A673 (cell line): ENCODE measurements around the gene SMIM15.

Experiments
- EZH2 ChIP-seq: fragments of 200-600 bp; sonication (generic); IDR thresholded peaks from 2 replicates; pipeline ENCODE4 v1.6.1; 2017; ENCODE audit warnings: borderline replicate concordance, low read depth, mild to moderate bottlenecking, mixed read lengths, antibody characterized with exemption, low read length; ENCODE audit not compliant: poor library complexity, severe bottlenecking
- TF ChIP-seq, protein P1 (sequence below): fragments of 300-800, 200-600 bp; sonication (generic); conservative IDR thresholded peaks from 2 replicates; pipeline ENCODE4 v1.5.1; 2017; ENCODE audit warnings: low read depth, mild to moderate bottlenecking, antibody characterized with exemption, low read length, moderate library complexity, mixed read lengths

DNA sequence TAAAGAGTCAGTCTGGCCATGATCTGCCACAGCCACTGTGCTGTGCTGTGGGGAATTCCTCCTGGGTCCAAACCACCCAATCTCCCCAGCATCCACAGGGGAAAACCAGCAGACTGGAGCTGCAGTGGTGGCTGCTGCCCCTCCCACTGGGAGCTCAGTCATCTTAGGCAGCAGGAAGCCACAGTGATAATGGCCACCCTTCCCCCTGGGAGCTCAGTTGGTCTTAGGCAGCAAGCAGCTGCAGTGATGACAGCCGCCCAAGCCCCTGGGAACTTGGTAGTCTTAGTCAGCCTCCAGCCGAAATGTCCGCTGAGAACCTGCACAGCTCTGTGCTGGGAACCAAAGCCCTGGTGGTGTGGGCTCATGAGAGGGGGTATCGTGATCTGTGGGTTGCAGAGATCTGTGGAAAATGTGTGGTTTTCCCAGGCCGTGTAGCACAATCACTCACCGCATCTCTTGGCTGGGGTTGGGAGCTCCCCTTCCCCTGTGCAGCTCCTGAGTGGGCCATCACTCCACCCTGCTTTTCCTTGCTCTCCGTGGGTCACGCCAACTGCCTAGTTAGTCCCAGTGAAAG, 38.4 kb upstream of the SMIM15 start:
- TF ChIP-seq, protein P1, sequence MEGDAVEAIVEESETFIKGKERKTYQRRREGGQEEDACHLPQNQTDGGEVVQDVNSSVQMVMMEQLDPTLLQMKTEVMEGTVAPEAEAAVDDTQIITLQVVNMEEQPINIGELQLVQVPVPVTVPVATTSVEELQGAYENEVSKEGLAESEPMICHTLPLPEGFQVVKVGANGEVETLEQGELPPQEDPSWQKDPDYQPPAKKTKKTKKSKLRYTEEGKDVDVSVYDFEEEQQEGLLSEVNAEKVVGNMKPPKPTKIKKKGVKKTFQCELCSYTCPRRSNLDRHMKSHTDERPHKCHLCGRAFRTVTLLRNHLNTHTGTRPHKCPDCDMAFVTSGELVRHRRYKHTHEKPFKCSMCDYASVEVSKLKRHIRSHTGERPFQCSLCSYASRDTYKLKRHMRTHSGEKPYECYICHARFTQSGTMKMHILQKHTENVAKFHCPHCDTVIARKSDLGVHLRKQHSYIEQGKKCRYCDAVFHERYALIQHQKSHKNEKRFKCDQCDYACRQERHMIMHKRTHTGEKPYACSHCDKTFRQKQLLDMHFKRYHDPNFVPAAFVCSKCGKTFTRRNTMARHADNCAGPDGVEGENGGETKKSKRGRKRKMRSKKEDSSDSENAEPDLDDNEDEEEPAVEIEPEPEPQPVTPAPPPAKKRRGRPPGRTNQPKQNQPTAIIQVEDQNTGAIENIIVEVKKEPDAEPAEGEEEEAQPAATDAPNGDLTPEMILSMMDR, result no peak
- TF ChIP-seq EZH2, result no peak
